ENCODE results near the gene PDGFC. TPM values are rescaled to one million over a fixed set of nuclear protein-coding genes. Genes with fewer than 3 reads are reported as not detected.

The PDGFC gene
- polyA plus RNA-seq, 1 donor from 2014 or later = 3.8 TPM

DNA sequence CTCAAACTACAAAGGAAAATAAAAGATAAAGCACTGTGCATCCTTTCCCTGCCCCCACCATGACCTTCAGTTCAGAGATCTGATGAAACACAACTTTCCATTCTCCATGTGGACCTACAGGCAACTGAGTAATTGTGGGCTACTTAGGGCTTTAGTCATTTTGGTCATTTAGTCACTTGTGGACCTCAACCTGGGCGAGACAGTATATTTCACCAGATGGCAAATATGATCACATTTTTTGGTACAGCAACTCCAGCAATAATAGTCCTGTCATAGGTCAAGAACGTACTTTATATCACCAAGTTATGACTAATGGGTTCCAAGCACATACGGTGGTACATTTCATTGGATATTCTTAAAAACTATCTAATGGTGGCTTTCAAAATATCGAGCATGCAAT, 141.2 kb downstream of the PDGFC start:
- TF ChIP-seq EP300 (conservative IDR thresholded peaks at IDR 0.05; ENCODE audit: poor library complexity, severe bottlenecking) (no peak), TAF1 (IDR thresholded peaks at IDR 0.05; ENCODE audit: low read depth) (no peak), EZH2 (IDR thresholded peaks at IDR 0.05; ENCODE audit: borderline replicate concordance, insufficient read depth, low read length, poor library complexity, severe bottlenecking) (no peak), MXI1 (conservative IDR thresholded peaks at IDR 0.05; ENCODE audit: poor library complexity, severe bottlenecking) (no peak), SMC3 (conservative IDR thresholded peaks at IDR 0.05; ENCODE audit: poor library complexity) (no peak), REST (IDR thresholded peaks at IDR 0.05; ENCODE audit: borderline replicate concordance) (no peak), RAD21 (conservative IDR thresholded peaks at IDR 0.05) (no peak), POLR2AphosphoS5 (IDR thresholded peaks at IDR 0.05) (no peak)
- TF ChIP-seq, protein P1, sequence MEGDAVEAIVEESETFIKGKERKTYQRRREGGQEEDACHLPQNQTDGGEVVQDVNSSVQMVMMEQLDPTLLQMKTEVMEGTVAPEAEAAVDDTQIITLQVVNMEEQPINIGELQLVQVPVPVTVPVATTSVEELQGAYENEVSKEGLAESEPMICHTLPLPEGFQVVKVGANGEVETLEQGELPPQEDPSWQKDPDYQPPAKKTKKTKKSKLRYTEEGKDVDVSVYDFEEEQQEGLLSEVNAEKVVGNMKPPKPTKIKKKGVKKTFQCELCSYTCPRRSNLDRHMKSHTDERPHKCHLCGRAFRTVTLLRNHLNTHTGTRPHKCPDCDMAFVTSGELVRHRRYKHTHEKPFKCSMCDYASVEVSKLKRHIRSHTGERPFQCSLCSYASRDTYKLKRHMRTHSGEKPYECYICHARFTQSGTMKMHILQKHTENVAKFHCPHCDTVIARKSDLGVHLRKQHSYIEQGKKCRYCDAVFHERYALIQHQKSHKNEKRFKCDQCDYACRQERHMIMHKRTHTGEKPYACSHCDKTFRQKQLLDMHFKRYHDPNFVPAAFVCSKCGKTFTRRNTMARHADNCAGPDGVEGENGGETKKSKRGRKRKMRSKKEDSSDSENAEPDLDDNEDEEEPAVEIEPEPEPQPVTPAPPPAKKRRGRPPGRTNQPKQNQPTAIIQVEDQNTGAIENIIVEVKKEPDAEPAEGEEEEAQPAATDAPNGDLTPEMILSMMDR (IDR thresholded peaks at IDR 0.05; ENCODE audit: poor library complexity, severe bottlenecking) = no peak
- H4K20me1 ChIP-seq (ENCODE audit: insufficient read depth) = no peaks in the 10 kb centered on the region
- no peak overlapping the region for H2AFZ ChIP-seq (ENCODE audit: low read depth, low read length)
- no peak overlapping the region for H3K4me2 ChIP-seq (ENCODE audit: low read length)
- no peaks in the 10 kb centered on the region for H3K79me2 ChIP-seq (replicated peaks; ENCODE audit: insufficient read depth, low read length)
- no peaks in the 10 kb centered on the region for H3K9me2 ChIP-seq (ENCODE audit: insufficient read depth, low read length)
- no peaks in the 10 kb centered on the region for H3K9me3 ChIP-seq (ENCODE audit: low read length)
- no peaks in the 10 kb centered on the region for H3K27me3 ChIP-seq (ENCODE audit: insufficient read depth, low read depth, low read length)
- H3K4me3 ChIP-seq (ENCODE audit: low read length) = no peak overlapping the region
- H3K27ac ChIP-seq (ENCODE audit: low read length) = no peak overlapping the region
- no peaks in the 10 kb centered on the region for H3K36me3 ChIP-seq (ENCODE audit: insufficient read depth, low read length)
- no peak overlapping the region for H3K9ac ChIP-seq (ENCODE audit: low read length)
- H3F3A ChIP-seq (ENCODE audit: insufficient read depth, low read length, poor library complexity, severe bottlenecking) = no peaks in the 10 kb centered on the region

DNA sequence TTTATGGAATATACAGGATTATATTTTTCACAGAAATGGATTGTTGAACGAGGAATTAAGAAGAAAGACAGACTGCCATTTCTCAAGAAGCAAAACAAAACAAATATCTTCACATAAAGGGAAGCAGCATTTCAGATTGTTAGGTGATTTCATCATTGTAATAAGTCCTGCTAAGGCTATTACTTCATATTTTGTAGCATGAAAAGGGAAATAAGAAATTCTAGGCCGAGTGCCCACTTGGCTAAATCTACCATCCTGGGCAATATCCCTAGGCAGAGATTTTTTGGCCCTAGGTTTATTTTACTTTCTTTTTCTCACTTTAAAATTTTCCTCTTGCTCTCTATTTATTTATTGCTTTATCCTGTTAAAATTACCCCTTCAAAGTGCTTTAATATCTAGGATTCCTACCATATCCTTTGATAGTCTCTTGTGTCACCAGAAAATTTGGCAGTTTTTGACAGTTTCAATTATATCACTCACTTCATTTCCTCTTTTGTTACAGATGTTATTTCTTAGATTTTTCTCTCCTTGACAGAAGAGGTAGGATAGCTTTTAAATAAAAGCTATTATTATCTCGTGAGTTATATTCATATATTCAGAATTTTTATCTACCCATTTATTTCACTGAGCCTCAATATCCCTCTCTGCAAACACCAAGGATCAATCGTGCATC, 142.3 kb downstream of the PDGFC start:
- Histone ChIP-seq H4K20me1 (ENCODE audit: insufficient read depth) (no peaks in the 10 kb centered on the region), H3K27me3 (ENCODE audit: insufficient read depth, low read depth, low read length) (no peaks in the 10 kb centered on the region), H3K9ac (ENCODE audit: low read length) (no peak overlapping the region), H2AFZ (ENCODE audit: low read depth, low read length) (no peak overlapping the region), H3K79me2 (replicated peaks; ENCODE audit: insufficient read depth, low read length) (no peaks in the 10 kb centered on the region), H3K9me3 (ENCODE audit: low read length) (no peaks in the 10 kb centered on the region), H3F3A (ENCODE audit: insufficient read depth, low read length, poor library complexity, severe bottlenecking) (no peaks in the 10 kb centered on the region), H3K4me2 (ENCODE audit: low read length) (no peak overlapping the region), H3K9me2 (ENCODE audit: insufficient read depth, low read length) (no peaks in the 10 kb centered on the region), H3K4me3 (ENCODE audit: low read length) (no peak overlapping the region), H3K27ac (ENCODE audit: low read length) (no peak overlapping the region), H3K36me3 (ENCODE audit: insufficient read depth, low read length) (no peaks in the 10 kb centered on the region)
- TF ChIP-seq POLR2AphosphoS5 (IDR thresholded peaks at IDR 0.05) = no peak
- TF ChIP-seq EP300 (conservative IDR thresholded peaks at IDR 0.05; ENCODE audit: poor library complexity, severe bottlenecking) = peak; percentile 35
